HepG2 (cell line): Measurements from ENCODE around the gene LRRC28. TPM values are rescaled to one million over a fixed set of nuclear protein-coding genes. Genes with fewer than 3 reads are reported as not detected.

Experiments used
- CREB1 ChIP-seq, 2 experiments: fragments of 450-650 bp in 1 of 2; IDR thresholded peaks; 2 replicates each; pipeline ENCODE4 v1.6.1; 2016 to 2017; ENCODE audit warnings: control low read depth in 1 of 2, mild to moderate bottlenecking in 1 of 2, missing compliant biosample characterization in 1 of 2, missing genetic modification characterization in 1 of 2
- MATR3 ChIP-seq: sonication (generic); formaldehyde crosslinking; IDR thresholded peaks from 2 replicates; pipeline ENCODE4 v1.4.0; 2020; ENCODE audit warnings: missing genetic modification reagents
- NR1H2 ChIP-seq: sonication (generic); formaldehyde crosslinking; IDR thresholded peaks from 2 replicates; pipeline ENCODE4 v1.8.1; 2022; ENCODE audit warnings: low read depth, missing genetic modification reagents, borderline replicate concordance
- polyA plus RNA-seq, 8 experiments: library from polyadenylated mRNA; depleted of rRNA in 3 of 8; stranded (reverse) in 7 of 8; unstranded in 1 of 8; fragments of >200 nt; fragmentation: Illumina TruSeq in 4 of 8; extraction: Trizol in 4 of 8; gene quantifications; 2 replicates each; pipeline versions ENCODE4 v1.2.1 to v1.2.3, GENCODE V29; 2011 to 2016; ENCODE audit warnings: low read depth in 4 of 8, missing spikeins in 1 of 8, mixed read lengths in 1 of 8; ENCODE audit not compliant: insufficient read depth in 1 of 8
- total RNA-seq, 5 experiments: library from RNA; depleted of rRNA; stranded (reverse); fragments of >200 nt; fragmentation: Illumina TruSeq; extraction: Trizol; gene quantifications; 2 replicates each; pipeline ENCODE4 v1.2.3, GENCODE V29; 2016; ENCODE audit warnings: low read depth in 1 of 5
- TF ChIP-seq, protein P1 (sequence below): sonication (generic); formaldehyde crosslinking; IDR thresholded peaks from 2 replicates; pipeline ENCODE4 v1.5.0; 2020; ENCODE audit warnings: mild to moderate bottlenecking, missing genetic modification reagents, borderline replicate concordance

LRRC28 gene
- total and polyA plus RNA-seq, 2 of the 13 experiments (the other 11 are each of a cell fraction or from before 2014, with no cell fraction given), result 17.5 to 21.3 TPM

DNA sequence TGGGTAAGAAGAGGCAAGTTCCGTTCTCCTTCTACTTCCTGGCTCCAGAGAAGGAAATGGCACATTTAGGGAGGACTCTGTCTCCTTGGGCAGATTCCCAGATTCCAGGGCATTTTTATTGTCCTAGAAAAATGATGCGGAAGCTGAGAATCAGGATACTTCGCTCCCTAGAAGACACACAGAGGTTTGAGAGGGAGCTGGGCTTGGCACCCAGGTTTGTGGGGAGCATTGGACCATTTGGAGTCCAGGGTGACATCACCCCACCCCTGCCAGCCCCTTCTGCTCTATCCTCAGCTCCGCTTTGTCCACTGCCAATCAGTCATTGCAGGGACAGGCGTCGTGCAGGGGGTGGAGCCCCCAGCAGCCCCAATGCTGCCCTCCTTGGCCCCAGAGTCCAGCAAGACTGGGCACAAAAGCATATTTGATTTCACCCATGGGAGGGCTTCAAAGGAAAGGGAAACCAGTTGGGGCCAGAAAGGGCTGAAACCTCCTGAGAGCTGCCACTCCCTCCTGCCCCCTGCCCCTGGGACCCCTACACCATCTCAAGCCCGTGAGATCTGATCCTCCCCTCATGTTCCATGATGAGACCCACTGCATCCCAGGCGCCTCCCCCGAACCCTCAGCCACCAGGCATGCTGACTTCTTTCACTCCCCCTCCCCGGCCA is 184.7 kb downstream of the LRRC28 start (continued):
- TF ChIP-seq NR1H2 (CRISPR knock-in tag) (no peak), CREB1 (IDR thresholded peaks at IDR 0.05) (peak; percentile 89), CREB1 (CRISPR knock-in tag; IDR thresholded peaks at IDR 0.05) (no peak), MATR3 (CRISPR knock-in tag) (no peak)
- TF ChIP-seq, protein P1, sequence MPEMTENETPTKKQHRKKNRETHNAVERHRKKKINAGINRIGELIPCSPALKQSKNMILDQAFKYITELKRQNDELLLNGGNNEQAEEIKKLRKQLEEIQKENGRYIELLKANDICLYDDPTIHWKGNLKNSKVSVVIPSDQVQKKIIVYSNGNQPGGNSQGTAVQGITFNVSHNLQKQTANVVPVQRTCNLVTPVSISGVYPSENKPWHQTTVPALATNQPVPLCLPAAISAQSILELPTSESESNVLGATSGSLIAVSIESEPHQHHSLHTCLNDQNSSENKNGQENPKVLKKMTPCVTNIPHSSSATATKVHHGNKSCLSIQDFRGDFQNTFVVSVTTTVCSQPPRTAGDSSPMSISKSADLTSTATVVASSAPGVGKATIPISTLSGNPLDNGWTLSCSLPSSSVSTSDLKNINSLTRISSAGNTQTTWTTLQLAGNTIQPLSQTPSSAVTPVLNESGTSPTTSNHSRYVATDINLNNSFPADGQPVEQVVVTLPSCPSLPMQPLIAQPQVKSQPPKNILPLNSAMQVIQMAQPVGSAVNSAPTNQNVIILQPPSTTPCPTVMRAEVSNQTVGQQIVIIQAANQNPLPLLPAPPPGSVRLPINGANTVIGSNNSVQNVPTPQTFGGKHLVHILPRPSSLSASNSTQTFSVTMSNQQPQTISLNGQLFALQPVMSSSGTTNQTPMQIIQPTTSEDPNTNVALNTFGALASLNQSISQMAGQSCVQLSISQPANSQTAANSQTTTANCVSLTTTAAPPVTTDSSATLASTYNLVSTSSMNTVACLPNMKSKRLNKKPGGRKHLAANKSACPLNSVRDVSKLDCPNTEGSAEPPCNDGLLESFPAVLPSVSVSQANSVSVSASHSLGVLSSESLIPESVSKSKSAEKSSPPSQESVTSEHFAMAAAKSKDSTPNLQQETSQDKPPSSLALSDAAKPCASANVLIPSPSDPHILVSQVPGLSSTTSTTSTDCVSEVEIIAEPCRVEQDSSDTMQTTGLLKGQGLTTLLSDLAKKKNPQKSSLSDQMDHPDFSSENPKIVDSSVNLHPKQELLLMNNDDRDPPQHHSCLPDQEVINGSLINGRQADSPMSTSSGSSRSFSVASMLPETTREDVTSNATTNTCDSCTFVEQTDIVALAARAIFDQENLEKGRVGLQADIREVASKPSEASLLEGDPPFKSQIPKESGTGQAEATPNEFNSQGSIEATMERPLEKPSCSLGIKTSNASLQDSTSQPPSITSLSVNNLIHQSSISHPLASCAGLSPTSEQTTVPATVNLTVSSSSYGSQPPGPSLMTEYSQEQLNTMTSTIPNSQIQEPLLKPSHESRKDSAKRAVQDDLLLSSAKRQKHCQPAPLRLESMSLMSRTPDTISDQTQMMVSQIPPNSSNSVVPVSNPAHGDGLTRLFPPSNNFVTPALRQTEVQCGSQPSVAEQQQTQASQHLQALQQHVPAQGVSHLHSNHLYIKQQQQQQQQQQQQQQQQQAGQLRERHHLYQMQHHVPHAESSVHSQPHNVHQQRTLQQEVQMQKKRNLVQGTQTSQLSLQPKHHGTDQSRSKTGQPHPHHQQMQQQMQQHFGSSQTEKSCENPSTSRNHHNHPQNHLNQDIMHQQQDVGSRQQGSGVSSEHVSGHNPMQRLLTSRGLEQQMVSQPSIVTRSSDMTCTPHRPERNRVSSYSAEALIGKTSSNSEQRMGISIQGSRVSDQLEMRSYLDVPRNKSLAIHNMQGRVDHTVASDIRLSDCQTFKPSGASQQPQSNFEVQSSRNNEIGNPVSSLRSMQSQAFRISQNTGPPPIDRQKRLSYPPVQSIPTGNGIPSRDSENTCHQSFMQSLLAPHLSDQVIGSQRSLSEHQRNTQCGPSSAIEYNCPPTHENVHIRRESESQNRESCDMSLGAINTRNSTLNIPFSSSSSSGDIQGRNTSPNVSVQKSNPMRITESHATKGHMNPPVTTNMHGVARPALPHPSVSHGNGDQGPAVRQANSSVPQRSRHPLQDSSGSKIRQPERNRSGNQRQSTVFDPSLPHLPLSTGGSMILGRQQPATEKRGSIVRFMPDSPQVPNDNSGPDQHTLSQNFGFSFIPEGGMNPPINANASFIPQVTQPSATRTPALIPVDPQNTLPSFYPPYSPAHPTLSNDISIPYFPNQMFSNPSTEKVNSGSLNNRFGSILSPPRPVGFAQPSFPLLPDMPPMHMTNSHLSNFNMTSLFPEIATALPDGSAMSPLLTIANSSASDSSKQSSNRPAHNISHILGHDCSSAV, result no peak
